Endothelial cell of umbilical vein (primary cell): ENCODE results near the gene NPAS1. TPM values are rescaled to one million over a fixed set of nuclear protein-coding genes. Genes with fewer than 3 reads are reported as not detected.
A peak's percentile ranks its signal among the peaks of the same experiment; 100 is the strongest.

Experiments used
- BruUV-seq: library from RNA; stranded (reverse); fragments of 400-500 nt; replicated peaks from 2 replicates; lab custom pipeline; 2021; lab: Mats Ljungman, UMichigan
- CTCF ChIA-PET: fragments of 300-600, 350-600 bp; sonication (Branson Sonifier 250); formaldehyde crosslinking; loops from one replicate; lab custom pipeline; 2021; ENCODE audit warnings: antibody characterized with exemption, inconsistent platforms; lab: Charles Lee
- POLR2A ChIA-PET: fragments of 300-600, 350-600 bp; sonication (Branson Sonifier 250); formaldehyde crosslinking; loops from one replicate; lab custom pipeline; 2021; ENCODE audit warnings: antibody characterized with exemption, inconsistent platforms; lab: Charles Lee
- DNase-seq: peaks from one replicate; pipeline ENCODE4 v3.0.0-alpha.2; 2011; ENCODE audit warnings: low read depth, low spot score
- FAIRE-seq: peaks from 2 replicates; lab custom pipeline; 2011; peaks lifted over from hg19 to GRCh38; lab: Jason Lieb, UNC
- H2AFZ ChIP-seq: 2 replicates; pipeline ENCODE4 v1.6.0; 2012; ENCODE audit warnings: low read depth, low read length, control low read depth, inconsistent platforms
- H3K27ac ChIP-seq: 2 replicates; pipeline ENCODE4 v1.5.1; 2011; ENCODE audit warnings: low read depth, mild to moderate bottlenecking, control low read depth, low read length, moderate library complexity; ENCODE audit not compliant: insufficient read depth
- H3K27me3 ChIP-seq, 2 experiments: 2 replicates each; pipeline versions ENCODE4 v1.6.0 to v1.6.1; 2011; ENCODE audit warnings: low read length in 2 of 2, mixed read lengths in 1 of 2; ENCODE audit not compliant: control insufficient read depth in 2 of 2, insufficient read depth in 2 of 2
- H3K36me3 ChIP-seq, 2 experiments: 2 replicates in 1 of 2; 3 replicates in 1 of 2; pipeline ENCODE4 v1.5.1; 2011; ENCODE audit warnings: low read length in 2 of 2, mild to moderate bottlenecking in 1 of 2, moderate library complexity in 1 of 2; ENCODE audit not compliant: control insufficient read depth in 2 of 2, insufficient read depth in 2 of 2; ENCODE audit errors: extremely low read depth in 1 of 2
- H3K4me1 ChIP-seq: 3 replicates; pipeline ENCODE4 v1.5.1; 2011; ENCODE audit warnings: mild to moderate bottlenecking, low read length; ENCODE audit not compliant: control insufficient read depth, insufficient read depth; ENCODE audit errors: extremely low read depth
- H3K4me2 ChIP-seq: 2 replicates; pipeline ENCODE4 v1.6.1; 2011; ENCODE audit warnings: low read length, control low read depth, mixed read lengths; ENCODE audit not compliant: insufficient read depth
- H3K4me3 ChIP-seq, 3 experiments: fragments of 200-600 bp in 1 of 3; sonication (generic), shearing (Covaris generic) in 1 of 3; replicated peaks in 1 of 3; 2 replicates each; pipeline ENCODE4 v1.5.1; 2011 to 2016; ENCODE audit warnings: control low read depth in 3 of 3, low read length in 3 of 3, mild to moderate bottlenecking in 2 of 3, inconsistent platforms in 1 of 3, low read depth in 1 of 3, moderate library complexity in 1 of 3; ENCODE audit not compliant: insufficient read depth in 1 of 3
- H3K79me2 ChIP-seq: 2 replicates; pipeline ENCODE4 v1.6.0; 2012; ENCODE audit warnings: low read length, inconsistent platforms; ENCODE audit not compliant: control insufficient read depth, insufficient read depth
- H3K9ac ChIP-seq: replicated peaks from 2 replicates; pipeline ENCODE3; 2011; ENCODE audit warnings: low read length, control low read depth; ENCODE audit not compliant: insufficient read depth; ENCODE audit errors: extremely low read depth
- H3K9me1 ChIP-seq: replicated peaks from 3 replicates; pipeline ENCODE4 v1.6.0; 2011; ENCODE audit warnings: mild to moderate bottlenecking, low read length; ENCODE audit not compliant: control insufficient read depth, insufficient read depth; ENCODE audit errors: extremely low read depth
- H3K9me3 ChIP-seq: replicated peaks from 2 replicates; pipeline ENCODE4 v1.5.1; 2012; ENCODE audit warnings: low read length, inconsistent platforms; ENCODE audit not compliant: control insufficient read depth, insufficient read depth
- H4K20me1 ChIP-seq: replicated peaks from 2 replicates; pipeline ENCODE3; 2011; ENCODE audit warnings: mild to moderate bottlenecking, low read length; ENCODE audit not compliant: control insufficient read depth, insufficient read depth; ENCODE audit errors: extremely low read depth
- EZH2 ChIP-seq: IDR thresholded peaks from 2 replicates; pipeline ENCODE4 v1.6.1; 2012; ENCODE audit warnings: borderline replicate concordance, low read depth, mild to moderate bottlenecking, moderate library complexity, low read length, inconsistent platforms; ENCODE audit not compliant: severe bottlenecking
- GATA2 ChIP-seq: IDR thresholded peaks from 2 replicates; pipeline ENCODE4 v1.7.0; 2011; ENCODE audit warnings: low read depth, mild to moderate bottlenecking, moderate library complexity, mixed read lengths, low read length; ENCODE audit not compliant: insufficient read length, insufficient read depth
- POLR2A ChIP-seq: IDR thresholded peaks from 2 replicates; pipeline ENCODE4 v1.6.1; 2012; ENCODE audit warnings: low read depth, mild to moderate bottlenecking, control low read depth, low read length
- POLR2AphosphoS5 ChIP-seq: IDR thresholded peaks from 2 replicates; pipeline ENCODE4 v1.6.1; 2012; ENCODE audit warnings: low read depth, mild to moderate bottlenecking, control low read depth, low read length, moderate library complexity; ENCODE audit not compliant: insufficient read depth
- dilution Hi-C: fragments of 300-500 bp; cut with MboI; formaldehyde crosslinking; loops from one replicate; pipeline ENCODE4 v1.15.0; 2019; ENCODE audit warnings: low sequenced_read_pairs; ENCODE audit not compliant: extremely low pct_ligation_motif_present
- intact Hi-C: fragments of 100-400 bp; cut with micrococcal nuclease; formaldehyde crosslinking; loops from one replicate; pipeline ENCODE4 v1.10.0; 2022
- polyA plus RNA-seq, 4 experiments: library from polyadenylated mRNA; depleted of rRNA in 3 of 4; stranded (reverse) in 3 of 4; unstranded in 1 of 4; fragments of >200 nt; gene quantifications; 2 replicates each; pipeline versions ENCODE4 v1.2.1 to v1.2.3, GENCODE V29; 2011 to 2012; ENCODE audit warnings: missing spikeins in 1 of 4
- total RNA-seq: library from RNA; stranded (reverse); gene quantifications from 2 replicates; pipeline ENCODE4 v1.2.3, GENCODE V29; 2021
- TF ChIP-seq, protein P1 (sequence below), 2 donors: IDR thresholded peaks; 1 replicate in 1 of 2; 2 replicates in 1 of 2; pipeline ENCODE4 v1.5.1; 2011; ENCODE audit warnings: low read length in 2 of 2, mild to moderate bottlenecking in 2 of 2, moderate library complexity in 2 of 2, control low read depth in 1 of 2, inconsistent platforms in 1 of 2, low read depth in 1 of 2; ENCODE audit not compliant: insufficient read depth in 1 of 2; ENCODE audit errors: extremely low read depth in 1 of 2
- TF ChIP-seq, protein P2 (sequence below): IDR thresholded peaks from 2 replicates; pipeline ENCODE4 v1.6.1; 2011; ENCODE audit not compliant: insufficient read depth, insufficient read length

NPAS1 gene
- total and polyA plus RNA-seq, 2 donors (not counting 3 experiments of a cell fraction or from before 2014, with no cell fraction given): 0.18 to 0.62 TPM

- no peaks in the 10 kb centered on the region for H4K20me1 ChIP-seq
- no peaks in the 10 kb centered on the region for H3K9me1 ChIP-seq
- no peaks in the 10 kb centered on the region for H3K9me3 ChIP-seq
- H3K4me1 ChIP-seq: no peaks in the 10 kb centered on the region
- no peak for TF ChIP-seq POLR2A
- TF ChIP-seq EZH2: no peak
- TF ChIP-seq, protein P1, sequence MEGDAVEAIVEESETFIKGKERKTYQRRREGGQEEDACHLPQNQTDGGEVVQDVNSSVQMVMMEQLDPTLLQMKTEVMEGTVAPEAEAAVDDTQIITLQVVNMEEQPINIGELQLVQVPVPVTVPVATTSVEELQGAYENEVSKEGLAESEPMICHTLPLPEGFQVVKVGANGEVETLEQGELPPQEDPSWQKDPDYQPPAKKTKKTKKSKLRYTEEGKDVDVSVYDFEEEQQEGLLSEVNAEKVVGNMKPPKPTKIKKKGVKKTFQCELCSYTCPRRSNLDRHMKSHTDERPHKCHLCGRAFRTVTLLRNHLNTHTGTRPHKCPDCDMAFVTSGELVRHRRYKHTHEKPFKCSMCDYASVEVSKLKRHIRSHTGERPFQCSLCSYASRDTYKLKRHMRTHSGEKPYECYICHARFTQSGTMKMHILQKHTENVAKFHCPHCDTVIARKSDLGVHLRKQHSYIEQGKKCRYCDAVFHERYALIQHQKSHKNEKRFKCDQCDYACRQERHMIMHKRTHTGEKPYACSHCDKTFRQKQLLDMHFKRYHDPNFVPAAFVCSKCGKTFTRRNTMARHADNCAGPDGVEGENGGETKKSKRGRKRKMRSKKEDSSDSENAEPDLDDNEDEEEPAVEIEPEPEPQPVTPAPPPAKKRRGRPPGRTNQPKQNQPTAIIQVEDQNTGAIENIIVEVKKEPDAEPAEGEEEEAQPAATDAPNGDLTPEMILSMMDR (IDR thresholded peaks at IDR 0.05; ENCODE audit: extremely low read depth in 1 of 2, insufficient read depth in 1 of 2, low read depth in 1 of 2, low read length in 2 of 2): no peak
- no peak for TF ChIP-seq POLR2AphosphoS5
- no peak for TF ChIP-seq GATA2
- TF ChIP-seq, protein P2, sequence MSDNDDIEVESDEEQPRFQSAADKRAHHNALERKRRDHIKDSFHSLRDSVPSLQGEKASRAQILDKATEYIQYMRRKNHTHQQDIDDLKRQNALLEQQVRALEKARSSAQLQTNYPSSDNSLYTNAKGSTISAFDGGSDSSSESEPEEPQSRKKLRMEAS: no peak
- no peak overlapping the region for H2AFZ ChIP-seq
- no peak overlapping the region for H3K9ac ChIP-seq
- H3K79me2 ChIP-seq: no peaks in the 10 kb centered on the region
- dilution Hi-C loops: no loop called here
- H3K4me3 ChIP-seq: no peak overlapping the region
- intact Hi-C loops: no loop called here
- POLR2A ChIA-PET: interaction anchor here (0.6 kb wide), 1 partner anchor 209 kb away, joined by 4 read pairs; no protein-coding TSS in a partner anchor
- no peak overlapping the region for H3K4me2 ChIP-seq
- DNase-seq (no peak), FAIRE-seq (peak; percentile 38)
- H3K27me3 ChIP-seq: peaks cover 0 to 5% of the 10 kb centered on the region in 2 experiments
- H3K27ac ChIP-seq: no peak overlapping the region
- peaks cover 0 to 25% of the 10 kb centered on the region in 2 experiments for H3K36me3 ChIP-seq
- CTCF ChIA-PET: interaction anchor here (0.9 to 2.6 kb wide), 5 partner anchors 10 to 147 kb away, joined by 3 to 9 read pairs (median 3); no protein-coding TSS in a partner anchor
- no TSS peak for BruUV-seq
These were observed 16.6 kb upstream of the NPAS1 start for GRCh38 chr19:47002853-47003610.
